ENCODE results near the gene TVP23C.

DNA sequence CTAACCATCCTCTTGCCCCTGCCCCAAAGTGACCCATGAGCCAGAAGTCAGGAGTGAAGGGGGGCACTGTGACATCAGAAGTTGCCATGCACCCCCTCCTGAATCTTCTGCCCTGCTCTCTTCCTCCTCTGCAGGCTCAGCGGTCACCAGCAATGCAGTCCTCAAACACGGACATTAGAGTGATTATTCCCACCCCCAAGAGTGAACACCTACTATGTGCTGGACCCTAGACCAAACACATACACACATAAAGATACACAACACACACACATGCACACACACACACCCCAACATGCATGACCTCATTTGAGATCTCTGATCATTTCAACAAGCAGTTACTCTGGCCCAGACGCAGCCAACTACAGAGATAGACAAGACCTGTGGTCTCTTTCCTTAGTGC, 95.7 kb downstream of the TVP23C start, which contains the start of gene CDRT4:
- no peak for TF ChIP-seq RAD51 (IDR thresholded peaks at IDR 0.05; ENCODE audit: borderline replicate concordance, low read depth)
- no peak for TF ChIP-seq BRCA1 (IDR thresholded peaks at IDR 0.05)
- TF ChIP-seq BRCA1 (CRISPR knock-in tag; IDR thresholded peaks at IDR 0.05) = no peak
- no peak for TF ChIP-seq GABPA (tag; conservative IDR thresholded peaks at IDR 0.05; ENCODE audit: low read depth)
- no peak for TF ChIP-seq HDGF (IDR thresholded peaks at IDR 0.05)
- no peak for TF ChIP-seq POLR2A (conservative IDR thresholded peaks at IDR 0.05)

Data from K562 (cell line).